Keratinocyte (primary cell): ENCODE data around the gene EIF2A. TPM values are rescaled to one million over a fixed set of nuclear protein-coding genes. Genes with fewer than 3 reads are reported as not detected.

ENCODE experiments used
- DNase-seq: peaks from one replicate; pipeline ENCODE4 v3.0.0-alpha.2; 2011; ENCODE audit warnings: low read depth, missing footprints, low spot score
- FAIRE-seq: peaks from 2 replicates; lab custom pipeline; 2011; peaks lifted over from hg19 to GRCh38; lab: Jason Lieb, UNC
- H2AFZ ChIP-seq: 2 replicates; pipeline ENCODE4 v1.6.0; 2012; ENCODE audit warnings: low read length, control low read depth, inconsistent platforms; ENCODE audit not compliant: control insufficient read depth
- H3K27ac ChIP-seq: 2 replicates; pipeline ENCODE4 v1.5.1; 2011; ENCODE audit warnings: low read length; ENCODE audit not compliant: control insufficient read depth, insufficient read depth
- H3K27me3 ChIP-seq: 3 replicates; pipeline ENCODE4 v1.6.0; 2011; ENCODE audit warnings: low read length; ENCODE audit not compliant: control insufficient read depth, insufficient read depth; ENCODE audit errors: extremely low read depth
- H3K36me3 ChIP-seq, 2 experiments: 2 replicates in 1 of 2; 3 replicates in 1 of 2; pipeline ENCODE4 v1.5.1; 2011; ENCODE audit warnings: low read length in 2 of 2, mild to moderate bottlenecking in 1 of 2; ENCODE audit not compliant: control insufficient read depth in 2 of 2, insufficient read depth in 2 of 2; ENCODE audit errors: extremely low read depth in 1 of 2
- H3K4me1 ChIP-seq: 3 replicates; pipeline ENCODE4 v1.5.1; 2011; ENCODE audit warnings: low read length; ENCODE audit not compliant: control insufficient read depth, insufficient read depth; ENCODE audit errors: extremely low read depth
- H3K4me2 ChIP-seq: 3 replicates; pipeline ENCODE4 v1.6.0; 2011; ENCODE audit warnings: low read depth, low read length; ENCODE audit not compliant: control insufficient read depth, insufficient read depth; ENCODE audit errors: extremely low read depth
- H3K4me3 ChIP-seq, 3 experiments: fragments of 200-600 bp in 1 of 3; sonication (generic) in 1 of 3; 2 replicates in 2 of 3; 3 replicates in 1 of 3; pipeline ENCODE4 v1.5.1; 2011 to 2016; ENCODE audit warnings: low read length in 3 of 3, mild to moderate bottlenecking in 3 of 3, control low read depth in 2 of 3, inconsistent platforms in 1 of 3, low read depth in 1 of 3, mixed read lengths in 1 of 3, mixed run types in 1 of 3, moderate library complexity in 1 of 3; ENCODE audit not compliant: control insufficient read depth in 2 of 3, insufficient read depth in 2 of 3; ENCODE audit errors: extremely low read depth in 1 of 3
- H3K79me2 ChIP-seq: 2 replicates; pipeline ENCODE4 v1.6.0; 2012; ENCODE audit warnings: low read length; ENCODE audit not compliant: control insufficient read depth, insufficient read depth
- H3K9ac ChIP-seq: 3 replicates; pipeline ENCODE4 v1.6.0; 2011; ENCODE audit warnings: low read length; ENCODE audit not compliant: control insufficient read depth, insufficient read depth; ENCODE audit errors: extremely low read depth
- H3K9me1 ChIP-seq: 3 replicates; pipeline ENCODE4 v1.6.0; 2011; ENCODE audit warnings: low read length; ENCODE audit not compliant: control insufficient read depth, insufficient read depth; ENCODE audit errors: extremely low read depth
- H3K9me3 ChIP-seq: 2 replicates; pipeline ENCODE4 v1.5.1; 2012; ENCODE audit warnings: low read depth, low read length; ENCODE audit not compliant: control insufficient read depth
- H4K20me1 ChIP-seq: 3 replicates; pipeline ENCODE4 v1.6.0; 2011; ENCODE audit warnings: low read length; ENCODE audit not compliant: control insufficient read depth, insufficient read depth; ENCODE audit errors: extremely low read depth
- CTCF ChIP-seq, 3 experiments: IDR thresholded peaks in 1 of 3; conservative IDR thresholded peaks in 1 of 3; optimal IDR thresholded peaks in 1 of 3; 2 replicates in 2 of 3; 3 replicates in 1 of 3; pipeline versions ENCODE3 to v1.5.1; 2011; ENCODE audit warnings: low read length in 3 of 3, mild to moderate bottlenecking in 3 of 3, moderate library complexity in 2 of 3, control low read depth in 1 of 3, inconsistent platforms in 1 of 3; ENCODE audit not compliant: insufficient read depth in 2 of 3; ENCODE audit errors: extremely low read depth in 1 of 3
- EZH2 ChIP-seq: IDR thresholded peaks from one replicate; pipeline ENCODE4 v1.6.1; 2012; ENCODE audit warnings: inconsistent platforms, mild to moderate bottlenecking, low read length, moderate library complexity
- dilution Hi-C: fragments of 300-500 bp; cut with MboI; formaldehyde crosslinking; loops from one replicate; pipeline ENCODE4 v1.7.0; 2020; ENCODE audit warnings: low sequenced_read_pairs; ENCODE audit not compliant: extremely low pct_ligation_motif_present
- polyA plus RNA-seq, 5 experiments: library from polyadenylated mRNA; depleted of rRNA in 3 of 5; stranded (reverse) in 3 of 5; stranded (forward) in 1 of 5; unstranded in 1 of 5; fragments of >200 nt; gene quantifications; 1 replicate in 1 of 5; 2 replicates in 3 of 5; 3 replicates in 1 of 5; pipeline versions ENCODE4 v1.2.1 to v1.2.3, GENCODE V29; 2011 to 2012; ENCODE audit warnings: missing spikeins in 2 of 5, low read depth in 1 of 5, low replicate concordance in 1 of 5

EIF2A gene
- polyA plus RNA-seq, 1 donor (not counting 4 experiments of a cell fraction or from before 2014, with no cell fraction given): 104 TPM

GRCh38 chr3:150527464-150528255 lies 18.9 kb upstream of the EIF2A start:
- no peaks in the 10 kb centered on the region for H3K4me1 ChIP-seq
- H3K4me3 ChIP-seq: no peak overlapping the region
- dilution Hi-C loops: no loop called here
- no peak overlapping the region for H3K4me2 ChIP-seq
- FAIRE-seq: no peak
- H3K27ac ChIP-seq: no peak overlapping the region
- H3K9ac ChIP-seq: no peak overlapping the region
- H3K27me3 ChIP-seq: no peaks in the 10 kb centered on the region
- TF ChIP-seq EZH2 (no peak), CTCF (optimal IDR thresholded peaks at IDR 0.05 in 1 of 3, IDR thresholded peaks at IDR 0.05 in 1 of 3, conservative IDR thresholded peaks at IDR 0.05 in 1 of 3; ENCODE audit: extremely low read depth in 1 of 3, insufficient read depth in 2 of 3, low read length in 3 of 3) (no peak)
- H4K20me1 ChIP-seq: no peaks in the 10 kb centered on the region
- no peaks in the 10 kb centered on the region for H3K9me3 ChIP-seq
- no peaks in the 10 kb centered on the region for H3K79me2 ChIP-seq
- H3K36me3 ChIP-seq: no peaks in the 10 kb centered on the region
- DNase-seq: no peak
- H3K9me1 ChIP-seq: no peaks in the 10 kb centered on the region
- no peak overlapping the region for H2AFZ ChIP-seq

- Histone ChIP-seq H3K27ac (no peak overlapping the region), H3K4me2 (no peak overlapping the region), H3K4me1 (no peaks in the 10 kb centered on the region), H3K79me2 (no peaks in the 10 kb centered on the region), H2AFZ (no peak overlapping the region), H3K4me3 (no peak overlapping the region), H3K27me3 (no peaks in the 10 kb centered on the region), H3K9ac (no peak overlapping the region), H3K9me3 (no peaks in the 10 kb centered on the region), H3K36me3 (no peaks in the 10 kb centered on the region), H3K9me1 (no peaks in the 10 kb centered on the region), H4K20me1 (no peaks in the 10 kb centered on the region)
- TF ChIP-seq EZH2 (no peak), CTCF (optimal IDR thresholded peaks at IDR 0.05 in 1 of 3, IDR thresholded peaks at IDR 0.05 in 1 of 3, conservative IDR thresholded peaks at IDR 0.05 in 1 of 3; ENCODE audit: extremely low read depth in 1 of 3, insufficient read depth in 2 of 3, low read length in 3 of 3) (no peak)
- dilution Hi-C loops: no loop called here
- FAIRE-seq: no peak
- DNase-seq: no peak
Observed at GRCh38 chr3:150528354-150528797, 18.2 kb upstream of the EIF2A start.
